ENCODE results near the gene PARP2.

PARP2 gene

GRCh38 chr14:20400965-20401593 lies 57.6 kb downstream of the PARP2 start:
- no peak for DNase-seq (ENCODE audit: low read depth)

GRCh38 chr14:20403521-20403920 lies 60.1 kb downstream of the PARP2 start:
- DNase-seq (ENCODE audit: low read depth): no peak

All from fibroblast of gingiva (primary cell).